SIG-M5 treated with dmso at 0.1 percent for 504 hours (cell line): ENCODE results near the gene LRRC4C.

Source experiments
- DNase-seq: peaks from one replicate; lab custom pipeline; 2025; ENCODE audit not compliant: unreplicated experiment; lab: John Stamatoyannopoulos, UW

LRRC4C gene

GRCh38 chr11:41333357-41333756 lies 126.1 kb downstream of the LRRC4C start:
- DNase-seq, result no peak

GRCh38 chr11:41328324-41328723 lies 131.1 kb downstream of the LRRC4C start:
- DNase-seq, result no peak

- no peak for DNase-seq
Measured at GRCh38 chr11:41323446-41323845, 136.0 kb downstream of the LRRC4C start.

GRCh38 chr11:41320653-41321052 lies 138.8 kb downstream of the LRRC4C start:
- no peak for DNase-seq

GRCh38 chr11:41320238-41320637 lies 139.2 kb downstream of the LRRC4C start:
- no peak for DNase-seq

GRCh38 chr11:41319434-41319833 lies 140.0 kb downstream of the LRRC4C start:
- DNase-seq, result no peak

- no peak for DNase-seq
Measured at GRCh38 chr11:41316751-41317150, 142.7 kb downstream of the LRRC4C start.

GRCh38 chr11:41313226-41313625 lies 146.2 kb downstream of the LRRC4C start:
- no peak for DNase-seq

- no peak for DNase-seq
Measured at GRCh38 chr11:41309716-41310115, 149.7 kb downstream of the LRRC4C start.

- DNase-seq, result no peak
Measured at GRCh38 chr11:41309111-41309522, 150.3 kb downstream of the LRRC4C start.

- no peak for DNase-seq
Measured at GRCh38 chr11:41308286-41308685, 151.2 kb downstream of the LRRC4C start.

- no peak for DNase-seq
Measured at GRCh38 chr11:41307296-41308080, 152.0 kb downstream of the LRRC4C start.

- no peak for DNase-seq
Measured at GRCh38 chr11:41306431-41306830, 153.0 kb downstream of the LRRC4C start.

GRCh38 chr11:41301023-41301422 lies 158.4 kb downstream of the LRRC4C start:
- no peak for DNase-seq

GRCh38 chr11:41289408-41289807 lies 170.0 kb downstream of the LRRC4C start:
- no peak for DNase-seq

GRCh38 chr11:41286751-41287150 lies 172.7 kb downstream of the LRRC4C start:
- DNase-seq, result no peak

- DNase-seq, result no peak
Measured at GRCh38 chr11:41284354-41284753, 175.1 kb downstream of the LRRC4C start.

- no peak for DNase-seq
Measured at GRCh38 chr11:41283191-41283930, 176.1 kb downstream of the LRRC4C start.

GRCh38 chr11:41282395-41282794 lies 177.1 kb downstream of the LRRC4C start:
- no peak for DNase-seq

GRCh38 chr11:41281131-41281742 lies 178.2 kb downstream of the LRRC4C start:
- DNase-seq, result no peak

GRCh38 chr11:41274831-41275230 lies 184.6 kb downstream of the LRRC4C start:
- no peak for DNase-seq

GRCh38 chr11:41273908-41274307 lies 185.5 kb downstream of the LRRC4C start:
- DNase-seq, result no peak
